ENCODE measurements around the gene UBE2R2.
"Not testable (repeated sequence)": the region's sequence is repeated elsewhere in the genome, so short reads cannot be mapped to it uniquely, and the experiment has no call there.

UBE2R2 gene

DNA sequence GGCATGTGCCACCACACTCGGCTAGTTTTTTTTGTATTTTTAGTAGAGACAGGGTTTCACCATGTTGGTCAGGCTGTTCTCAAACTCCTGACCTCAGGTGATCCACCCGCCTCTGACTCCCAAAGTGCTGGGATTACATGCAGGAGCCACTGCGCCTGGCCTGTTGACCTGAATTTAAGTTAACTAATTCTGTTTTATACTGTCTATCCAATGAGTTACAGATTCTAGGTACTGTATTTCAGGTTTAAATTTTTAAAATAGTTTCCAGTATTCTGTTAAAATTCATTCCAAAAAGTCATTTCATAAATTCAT, 30.9 kb downstream of the UBE2R2 start:
- H3K4ac ChIP-seq (ENCODE audit: low read length); H2BK15ac ChIP-seq (ENCODE audit: low read length); H3K9ac ChIP-seq (ENCODE audit: low read depth, low read length, poor library complexity); H3K14ac ChIP-seq (ENCODE audit: low read length); H3K18ac ChIP-seq (ENCODE audit: low read length); H3K27me3 ChIP-seq (ENCODE audit: control insufficient read depth in 3 of 3, insufficient read depth in 3 of 3, low read depth in 1 of 3, low read length in 3 of 3); H2BK5ac ChIP-seq (ENCODE audit: low read length); DNase-seq (ENCODE audit: low spot score); H3K9me3 ChIP-seq (replicated peaks in 1 of 2; ENCODE audit: control insufficient read depth in 2 of 2, insufficient read depth in 1 of 2, low read depth in 1 of 2, low read length in 2 of 2); H2BK120ac ChIP-seq (ENCODE audit: low read depth, low read length); H3K27ac ChIP-seq (replicated peaks; ENCODE audit: low read length); H4K91ac ChIP-seq (ENCODE audit: low read depth, low read length, poor library complexity); H3K79me1 ChIP-seq (ENCODE audit: low read depth, low read length); H4K8ac ChIP-seq (ENCODE audit: low read depth, low read length); H2BK12ac ChIP-seq (ENCODE audit: low read length); H3K4me2 ChIP-seq (ENCODE audit: insufficient read depth, low read length, poor library complexity, severe bottlenecking); H2AK5ac ChIP-seq (ENCODE audit: low read depth, low read length); H3K23ac ChIP-seq (ENCODE audit: low read depth, low read length, poor library complexity); H2AFZ ChIP-seq (ENCODE audit: low read length); H3K4me1 ChIP-seq (ENCODE audit: control insufficient read depth in 2 of 2, insufficient read depth in 1 of 2, low read depth in 1 of 2, low read length in 2 of 2); H3K4me3 ChIP-seq (ENCODE audit: low read length in 2 of 2): not testable (repeated sequence)
- no CpG with 5 or more reads among the region's 3 CpGs for WGBS, 2 donors (ENCODE audit: extremely low coverage in 2 of 2, insufficient read length in 2 of 2, insufficient replicate concordance in 1 of 2)
- peaks cover 0 to 10% of the 10 kb centered on the region in 2 donors for H3K36me3 ChIP-seq (replicated peaks in 1 of 2; ENCODE audit: control insufficient read depth in 2 of 2, insufficient read depth in 2 of 2, low read length in 2 of 2)

DNA sequence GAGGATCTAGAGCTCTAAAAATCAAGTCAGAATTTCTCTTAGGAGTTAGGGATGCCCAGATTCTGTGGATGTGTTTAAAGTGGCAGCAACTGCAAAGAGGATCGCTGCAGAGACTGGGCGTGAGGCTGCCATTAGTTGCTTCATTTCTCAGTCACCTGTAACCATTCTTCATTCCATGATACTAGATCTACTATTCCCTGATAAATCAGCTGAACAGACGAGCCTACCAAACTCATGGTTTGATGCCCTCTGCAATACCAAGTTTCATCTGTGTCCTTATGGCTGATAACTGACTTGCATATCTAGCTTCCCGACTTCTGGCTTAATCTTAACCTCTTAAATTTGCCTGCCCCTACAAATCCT, 33.3 kb downstream of the UBE2R2 start:
- no peak overlapping the region for H2BK15ac ChIP-seq (ENCODE audit: low read length)
- no peaks in the 10 kb centered on the region for H3K9me3 ChIP-seq (replicated peaks in 1 of 2; ENCODE audit: control insufficient read depth in 2 of 2, insufficient read depth in 1 of 2, low read depth in 1 of 2, low read length in 2 of 2)
- no peak for DNase-seq (ENCODE audit: low spot score)
- H2BK5ac ChIP-seq (ENCODE audit: low read length): no peak overlapping the region
- no peak overlapping the region for H3K23ac ChIP-seq (ENCODE audit: low read depth, low read length, poor library complexity)
- no CpG with 5 or more reads among the region's 4 CpGs for WGBS, 2 donors (ENCODE audit: extremely low coverage in 2 of 2, insufficient read length in 2 of 2, insufficient replicate concordance in 1 of 2)
- H3K4me2 ChIP-seq (ENCODE audit: insufficient read depth, low read length, poor library complexity, severe bottlenecking): no peak overlapping the region
- no peaks in the 10 kb centered on the region for H3K27me3 ChIP-seq (ENCODE audit: control insufficient read depth in 3 of 3, insufficient read depth in 3 of 3, low read depth in 1 of 3, low read length in 3 of 3)
- no peak overlapping the region for H4K8ac ChIP-seq (ENCODE audit: low read depth, low read length)
- H3K4ac ChIP-seq (ENCODE audit: low read length): no peak overlapping the region
- no peak overlapping the region for H3K4me3 ChIP-seq (ENCODE audit: low read length in 2 of 2)
- H2BK12ac ChIP-seq (ENCODE audit: low read length): no peak overlapping the region
- H3K36me3 ChIP-seq (replicated peaks in 1 of 2; ENCODE audit: control insufficient read depth in 2 of 2, insufficient read depth in 2 of 2, low read length in 2 of 2): peaks cover 0 to 14% of the 10 kb centered on the region in 2 donors
- no peak overlapping the region for H3K27ac ChIP-seq (replicated peaks; ENCODE audit: low read length)
- H3K14ac ChIP-seq (ENCODE audit: low read length): no peak overlapping the region
- no peak overlapping the region for H2AK5ac ChIP-seq (ENCODE audit: low read depth, low read length)
- H2AFZ ChIP-seq (ENCODE audit: low read length): no peak overlapping the region
- no peak overlapping the region for H4K91ac ChIP-seq (ENCODE audit: low read depth, low read length, poor library complexity)
- H3K4me1 ChIP-seq (ENCODE audit: control insufficient read depth in 2 of 2, insufficient read depth in 1 of 2, low read depth in 1 of 2, low read length in 2 of 2): peaks cover 4 to 5% of the 10 kb centered on the region in 2 donors
- H3K79me1 ChIP-seq (ENCODE audit: low read depth, low read length): peaks cover 2% of the 10 kb centered on the region
- no peak overlapping the region for H3K9ac ChIP-seq (ENCODE audit: low read depth, low read length, poor library complexity)
- H3K18ac ChIP-seq (ENCODE audit: low read length): no peak overlapping the region
- no peak overlapping the region for H2BK120ac ChIP-seq (ENCODE audit: low read depth, low read length)

DNA sequence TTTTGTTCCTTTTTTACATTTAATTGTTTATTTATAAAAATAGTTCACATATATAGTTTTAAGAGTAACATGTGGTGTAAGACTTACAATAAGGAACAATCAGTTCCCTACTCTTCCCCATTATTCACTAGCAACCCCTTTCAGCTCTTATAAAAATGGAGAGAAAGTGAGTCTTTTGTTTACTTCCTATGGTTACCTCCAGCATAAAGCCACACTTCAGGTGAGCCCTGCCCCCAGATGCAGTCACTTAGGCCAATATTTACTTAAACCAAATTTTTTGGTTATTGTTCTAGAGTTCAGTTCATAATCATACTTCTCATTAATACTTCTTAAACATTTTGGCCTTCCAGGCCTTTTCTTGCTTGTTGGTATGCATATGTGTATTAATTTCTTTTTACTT, 33.7 kb downstream of the UBE2R2 start:
- no peak for DNase-seq (ENCODE audit: low spot score)
- Histone ChIP-seq H3K4me2 (ENCODE audit: insufficient read depth, low read length, poor library complexity, severe bottlenecking) (no peak overlapping the region), H2BK15ac (ENCODE audit: low read length) (no peak overlapping the region), H4K8ac (ENCODE audit: low read depth, low read length) (no peak overlapping the region), H3K27me3 (ENCODE audit: control insufficient read depth in 3 of 3, insufficient read depth in 3 of 3, low read depth in 1 of 3, low read length in 3 of 3) (no peaks in the 10 kb centered on the region), H3K9me3 (replicated peaks in 1 of 2; ENCODE audit: control insufficient read depth in 2 of 2, insufficient read depth in 1 of 2, low read depth in 1 of 2, low read length in 2 of 2) (no peaks in the 10 kb centered on the region), H2AFZ (ENCODE audit: low read length) (no peak overlapping the region), H2BK120ac (ENCODE audit: low read depth, low read length) (no peak overlapping the region), H3K27ac (replicated peaks; ENCODE audit: low read length) (no peak overlapping the region), H2BK12ac (ENCODE audit: low read length) (no peak overlapping the region), H3K4me1 (ENCODE audit: control insufficient read depth in 2 of 2, insufficient read depth in 1 of 2, low read depth in 1 of 2, low read length in 2 of 2) (peaks cover 4 to 5% of the 10 kb centered on the region in 2 donors), H3K4ac (ENCODE audit: low read length) (no peak overlapping the region), H2BK5ac (ENCODE audit: low read length) (no peak overlapping the region), H2AK5ac (ENCODE audit: low read depth, low read length) (no peak overlapping the region), H3K9ac (ENCODE audit: low read depth, low read length, poor library complexity) (no peak overlapping the region), H3K14ac (ENCODE audit: low read length) (no peak overlapping the region), H3K79me1 (ENCODE audit: low read depth, low read length) (peaks cover 2% of the 10 kb centered on the region), H3K23ac (ENCODE audit: low read depth, low read length, poor library complexity) (no peak overlapping the region), H3K18ac (ENCODE audit: low read length) (no peak overlapping the region), H4K91ac (ENCODE audit: low read depth, low read length, poor library complexity) (no peak overlapping the region), H3K4me3 (ENCODE audit: low read length in 2 of 2) (no peak overlapping the region), H3K36me3 (replicated peaks in 1 of 2; ENCODE audit: control insufficient read depth in 2 of 2, insufficient read depth in 2 of 2, low read length in 2 of 2) (peaks cover 0 to 17% of the 10 kb centered on the region in 2 donors)

DNA sequence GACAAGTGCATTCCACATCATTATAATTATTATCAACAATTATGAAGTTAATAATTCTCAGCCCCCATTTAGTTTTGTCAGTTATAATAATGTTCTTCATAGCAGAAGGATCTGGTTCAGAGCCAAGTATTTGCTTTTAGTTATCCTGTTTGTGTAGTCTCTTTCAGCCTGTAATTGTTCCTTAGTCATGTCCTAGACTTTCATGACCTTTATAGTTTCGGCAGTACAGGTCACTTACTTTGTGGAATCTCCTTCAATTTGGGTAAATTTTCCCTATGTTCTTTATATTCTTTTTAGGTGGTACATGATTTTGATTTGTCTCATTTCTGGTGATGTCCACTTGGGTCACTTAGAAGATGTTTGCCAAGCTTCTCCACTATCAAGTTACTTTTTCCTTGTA, 34.3 kb downstream of the UBE2R2 start:
- no peak overlapping the region for H2BK12ac ChIP-seq (ENCODE audit: low read length)
- peaks cover 2% of the 10 kb centered on the region for H3K79me1 ChIP-seq (ENCODE audit: low read depth, low read length)
- no peaks in the 10 kb centered on the region for H3K9me3 ChIP-seq (replicated peaks in 1 of 2; ENCODE audit: control insufficient read depth in 2 of 2, insufficient read depth in 1 of 2, low read depth in 1 of 2, low read length in 2 of 2)
- no peak overlapping the region for H3K27ac ChIP-seq (replicated peaks; ENCODE audit: low read length)
- no peak overlapping the region for H3K4me2 ChIP-seq (ENCODE audit: insufficient read depth, low read length, poor library complexity, severe bottlenecking)
- H4K8ac ChIP-seq (ENCODE audit: low read depth, low read length): no peak overlapping the region
- no peaks in the 10 kb centered on the region for H3K27me3 ChIP-seq (ENCODE audit: control insufficient read depth in 3 of 3, insufficient read depth in 3 of 3, low read depth in 1 of 3, low read length in 3 of 3)
- no peak overlapping the region for H3K4ac ChIP-seq (ENCODE audit: low read length)
- H2BK120ac ChIP-seq (ENCODE audit: low read depth, low read length): no peak overlapping the region
- peaks cover 4 to 5% of the 10 kb centered on the region in 2 donors for H3K4me1 ChIP-seq (ENCODE audit: control insufficient read depth in 2 of 2, insufficient read depth in 1 of 2, low read depth in 1 of 2, low read length in 2 of 2)
- no CpG with 5 or more reads among the region's 1 CpG for WGBS, 2 donors (ENCODE audit: extremely low coverage in 2 of 2, insufficient read length in 2 of 2, insufficient replicate concordance in 1 of 2)
- H2AK5ac ChIP-seq (ENCODE audit: low read depth, low read length): no peak overlapping the region
- no peak overlapping the region for H3K18ac ChIP-seq (ENCODE audit: low read length)
- H3K9ac ChIP-seq (ENCODE audit: low read depth, low read length, poor library complexity): no peak overlapping the region
- no peak overlapping the region for H3K14ac ChIP-seq (ENCODE audit: low read length)
- H2BK5ac ChIP-seq (ENCODE audit: low read length): no peak overlapping the region
- no peak overlapping the region for H2AFZ ChIP-seq (ENCODE audit: low read length)
- no peak overlapping the region for H4K91ac ChIP-seq (ENCODE audit: low read depth, low read length, poor library complexity)
- H3K36me3 ChIP-seq (replicated peaks in 1 of 2; ENCODE audit: control insufficient read depth in 2 of 2, insufficient read depth in 2 of 2, low read length in 2 of 2): peaks cover 0 to 17% of the 10 kb centered on the region in 2 donors
- no peak overlapping the region for H3K4me3 ChIP-seq (ENCODE audit: low read length in 2 of 2)
- DNase-seq (ENCODE audit: low spot score): no peak
- H2BK15ac ChIP-seq (ENCODE audit: low read length): no peak overlapping the region
- H3K23ac ChIP-seq (ENCODE audit: low read depth, low read length, poor library complexity): no peak overlapping the region
